HepG2 (cell line): Measurements from ENCODE around the gene COMMD8.
"Not testable (repeated sequence)": the region's sequence is repeated elsewhere in the genome, so short reads cannot be mapped to it uniquely, and the experiment has no call there.

ENCODE experiments used
- ARHGAP35 ChIP-seq: sonication (generic); formaldehyde crosslinking; IDR thresholded peaks from 2 replicates; pipeline ENCODE4 v1.9.0; 2022; ENCODE audit warnings: mild to moderate bottlenecking, inconsistent platforms, moderate library complexity, missing genetic modification reagents, borderline replicate concordance
- ATF2 ChIP-seq: sonication (generic); formaldehyde crosslinking; IDR thresholded peaks from 2 replicates; pipeline ENCODE4 v1.4.0; 2020; ENCODE audit warnings: missing genetic modification reagents
- CREB3 ChIP-seq: sonication (generic); formaldehyde crosslinking; IDR thresholded peaks from 2 replicates; pipeline ENCODE4 v1.5.0; 2020; ENCODE audit warnings: missing genetic modification reagents
- CTCF ChIP-seq: sonication (generic); formaldehyde crosslinking; IDR thresholded peaks from 2 replicates; pipeline ENCODE4 v1.5.0; 2020; ENCODE audit warnings: mild to moderate bottlenecking, missing genetic modification reagents, moderate library complexity
- FOXM1 ChIP-seq: sonication (generic); formaldehyde crosslinking; IDR thresholded peaks from 2 replicates; pipeline ENCODE4 v1.5.0; 2020; ENCODE audit warnings: missing genetic modification reagents
- KDM1A ChIP-seq: IDR thresholded peaks from 2 replicates; pipeline ENCODE4 v1.6.1; 2016; ENCODE audit warnings: missing compliant biosample characterization
- SIN3A ChIP-seq: IDR thresholded peaks from 2 replicates; pipeline ENCODE4 v1.6.1; 2011; ENCODE audit warnings: low read depth, mild to moderate bottlenecking, control low read depth, low read length, borderline replicate concordance
- TBP ChIP-seq: sonication (generic); formaldehyde crosslinking; IDR thresholded peaks from 2 replicates; pipeline ENCODE4 v1.5.0; 2020; ENCODE audit warnings: missing genetic modification reagents
- ZNF770 ChIP-seq: sonication (generic); formaldehyde crosslinking; IDR thresholded peaks from 2 replicates; pipeline ENCODE4 v1.5.0; 2020; ENCODE audit warnings: mild to moderate bottlenecking, missing genetic modification reagents
- TF ChIP-seq, protein P1 (sequence below): sonication (generic); formaldehyde crosslinking; IDR thresholded peaks from 2 replicates; pipeline ENCODE4 v1.8.0; 2022; ENCODE audit warnings: missing genetic modification reagents, mild to moderate bottlenecking, inconsistent platforms, borderline replicate concordance
- TF ChIP-seq, protein P2 (sequence below): sonication (generic); formaldehyde crosslinking; IDR thresholded peaks from 2 replicates; pipeline ENCODE4 v1.4.0; 2020; ENCODE audit warnings: low read depth, missing genetic modification reagents

- TF ChIP-seq ARHGAP35; TBP (CRISPR knock-in tag); ATF2 (CRISPR knock-in tag); CREB3 (CRISPR knock-in tag); SIN3A; CTCF (CRISPR knock-in tag); FOXM1 (CRISPR knock-in tag); ZNF770; KDM1A (CRISPR knock-in tag): not testable (repeated sequence)
- TF ChIP-seq, protein P1, sequence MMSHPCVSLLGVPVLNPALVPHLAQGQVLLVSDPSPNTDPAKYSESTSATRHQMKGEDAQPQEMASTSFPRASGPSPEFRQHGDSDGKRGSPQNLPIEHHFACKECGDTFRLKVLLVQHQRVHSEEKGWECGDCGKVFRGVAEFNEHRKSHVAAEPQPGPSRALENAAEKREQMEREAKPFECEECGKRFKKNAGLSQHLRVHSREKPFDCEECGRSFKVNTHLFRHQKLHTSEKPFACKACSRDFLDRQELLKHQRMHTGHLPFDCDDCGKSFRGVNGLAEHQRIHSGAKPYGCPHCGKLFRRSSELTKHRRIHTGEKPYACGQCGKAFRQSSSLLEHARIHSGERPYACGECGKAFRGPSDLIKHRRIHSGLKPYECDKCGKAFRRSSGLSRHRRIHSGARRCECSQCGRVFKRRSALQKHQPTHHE (CRISPR knock-in tag) = not testable (repeated sequence)
- TF ChIP-seq, protein P2, sequence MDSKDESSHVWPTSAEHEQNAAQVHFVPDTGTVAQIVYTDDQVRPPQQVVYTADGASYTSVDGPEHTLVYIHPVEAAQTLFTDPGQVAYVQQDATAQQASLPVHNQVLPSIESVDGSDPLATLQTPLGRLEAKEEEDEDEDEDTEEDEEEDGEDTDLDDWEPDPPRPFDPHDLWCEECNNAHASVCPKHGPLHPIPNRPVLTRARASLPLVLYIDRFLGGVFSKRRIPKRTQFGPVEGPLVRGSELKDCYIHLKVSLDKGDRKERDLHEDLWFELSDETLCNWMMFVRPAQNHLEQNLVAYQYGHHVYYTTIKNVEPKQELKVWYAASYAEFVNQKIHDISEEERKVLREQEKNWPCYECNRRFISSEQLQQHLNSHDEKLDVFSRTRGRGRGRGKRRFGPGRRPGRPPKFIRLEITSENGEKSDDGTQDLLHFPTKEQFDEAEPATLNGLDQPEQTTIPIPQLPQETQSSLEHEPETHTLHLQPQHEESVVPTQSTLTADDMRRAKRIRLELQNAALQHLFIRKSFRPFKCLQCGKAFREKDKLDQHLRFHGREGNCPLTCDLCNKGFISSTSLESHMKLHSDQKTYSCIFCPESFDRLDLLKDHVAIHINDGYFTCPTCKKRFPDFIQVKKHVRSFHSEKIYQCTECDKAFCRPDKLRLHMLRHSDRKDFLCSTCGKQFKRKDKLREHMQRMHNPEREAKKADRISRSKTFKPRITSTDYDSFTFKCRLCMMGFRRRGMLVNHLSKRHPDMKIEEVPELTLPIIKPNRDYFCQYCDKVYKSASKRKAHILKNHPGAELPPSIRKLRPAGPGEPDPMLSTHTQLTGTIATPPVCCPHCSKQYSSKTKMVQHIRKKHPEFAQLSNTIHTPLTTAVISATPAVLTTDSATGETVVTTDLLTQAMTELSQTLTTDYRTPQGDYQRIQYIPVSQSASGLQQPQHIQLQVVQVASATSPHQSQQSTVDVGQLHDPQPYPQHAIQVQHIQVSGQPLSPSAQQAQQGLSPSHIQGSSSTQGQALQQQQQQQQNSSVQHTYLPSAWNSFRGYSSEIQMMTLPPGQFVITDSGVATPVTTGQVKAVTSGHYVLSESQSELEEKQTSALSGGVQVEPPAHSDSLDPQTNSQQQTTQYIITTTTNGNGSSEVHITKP (CRISPR knock-in tag) = not testable (repeated sequence)
Measured at GRCh38 chr4:47486727-47487126, 23.2 kb upstream of the COMMD8 start.
